Glutamatergic neuron (in vitro differentiated cells): Measurements from ENCODE around the gene EEFSEC. TPM values are rescaled to one million over a fixed set of nuclear protein-coding genes. Genes with fewer than 3 reads are reported as not detected.

Source experiments
- DNase-seq: peaks from one replicate; pipeline ENCODE4 v3.0.0; 2022
- H3K27ac Mint-ChIP-seq: one replicate; pipeline ENCODE4 v1.8.0; 2020; ENCODE audit warnings: mild to moderate bottlenecking, mixed read lengths, inconsistent platforms; ENCODE audit not compliant: unreplicated experiment
- H3K27me3 Mint-ChIP-seq: one replicate; pipeline ENCODE4 v1.8.0; 2020; ENCODE audit warnings: mild to moderate bottlenecking, moderate library complexity, mixed read lengths, inconsistent platforms; ENCODE audit not compliant: unreplicated experiment
- H3K36me3 Mint-ChIP-seq: one replicate; pipeline ENCODE4 v1.8.0; 2020; ENCODE audit warnings: mild to moderate bottlenecking, mixed read lengths, inconsistent platforms; ENCODE audit not compliant: unreplicated experiment
- H3K4me1 Mint-ChIP-seq: one replicate; pipeline ENCODE4 v1.8.0; 2020; ENCODE audit warnings: mild to moderate bottlenecking, low read depth, mixed read lengths, inconsistent platforms; ENCODE audit not compliant: unreplicated experiment
- H3K4me3 Mint-ChIP-seq: one replicate; pipeline ENCODE4 v1.8.0; 2020; ENCODE audit warnings: mild to moderate bottlenecking, mixed read lengths, inconsistent platforms; ENCODE audit not compliant: unreplicated experiment
- H3K9me3 Mint-ChIP-seq: one replicate; pipeline ENCODE4 v1.8.0; 2020; ENCODE audit warnings: mild to moderate bottlenecking, moderate library complexity, mixed read lengths, inconsistent platforms; ENCODE audit not compliant: unreplicated experiment
- CTCF ChIP-seq: fragments of 200-600 bp; sonication (generic); IDR thresholded peaks from one replicate; pipeline ENCODE4 v1.5.0; 2021; ENCODE audit not compliant: partially characterized antibody, unreplicated experiment
- long read RNA-seq: library from polyadenylated mRNA; unstranded; transcript quantifications from one replicate; pipeline ENCODE4 v2.0.0, GENCODE V29; 2020; ENCODE audit not compliant: unreplicated experiment
- total RNA-seq: library from RNA; stranded (reverse); fragmentation: NEBNext Ultra II Directional; extraction: Animal tissue kit (Norgen Biotek cat#: 25700); gene quantifications from one replicate; pipeline ENCODE4 v1.2.1, GENCODE V29; 2021; ENCODE audit not compliant: unreplicated experiment

The EEFSEC gene
- 8.3 TPM for total RNA-seq
- long read RNA-seq, transcript EEFSEC-201 (7 exons, 2,232 nt): major isoform, 7 of 13 reads
- long read RNA-seq, partial matches to known transcripts: 1 of 13 reads
- long read RNA-seq, other reads (novel, unspliced or antisense): 5 of 13 reads

- no peak for TF ChIP-seq CTCF
- Mint-ChIP-seq H3K4me3 (peak within 1 kb of the TSS; percentile 90), H3K4me1 (peaks cover 2% of the 10 kb centered on the region), H3K9me3 (peaks cover 6% of the 10 kb centered on the region), H3K27ac (no peak within 1 kb of the TSS), H3K27me3 (peaks cover 8% of the 10 kb centered on the region), H3K36me3 (peaks cover 22% of the 10 kb centered on the region)
- DNase-seq: peak; percentile 85
Observed at GRCh38 chr3:128153156-128154041, at the start of gene EEFSEC. EEFSEC (plus strand) TSS chr3:128153481; CDS start chr3:128153508, 27 bp downstream.

GRCh38 chr3:128107834-128108233 is 45.4 kb upstream of the EEFSEC start:
- no peak for DNase-seq
- H3K27ac Mint-ChIP-seq: no peak overlapping the region
- no peaks in the 10 kb centered on the region for H3K36me3 Mint-ChIP-seq
- no peak overlapping the region for H3K4me3 Mint-ChIP-seq
- H3K4me1 Mint-ChIP-seq: no peaks in the 10 kb centered on the region
- H3K27me3 Mint-ChIP-seq: no peaks in the 10 kb centered on the region
- TF ChIP-seq CTCF: no peak
- no peaks in the 10 kb centered on the region for H3K9me3 Mint-ChIP-seq

GRCh38 chr3:128111147-128111546 is 42.1 kb upstream of the EEFSEC start:
- no peaks in the 10 kb centered on the region for H3K4me1 Mint-ChIP-seq
- no peak for TF ChIP-seq CTCF

GRCh38 chr3:128112357-128112968 is 40.8 kb upstream of the EEFSEC start:
- H3K27ac Mint-ChIP-seq: no peak overlapping the region
- no peaks in the 10 kb centered on the region for H3K27me3 Mint-ChIP-seq
- TF ChIP-seq CTCF: no peak
- H3K4me3 Mint-ChIP-seq: no peak overlapping the region
- no peaks in the 10 kb centered on the region for H3K4me1 Mint-ChIP-seq
- DNase-seq: no peak
- no peaks in the 10 kb centered on the region for H3K36me3 Mint-ChIP-seq
- no peaks in the 10 kb centered on the region for H3K9me3 Mint-ChIP-seq

More at GRCh38 chr3:128111147-128111546, 42.1 kb upstream of the EEFSEC start:
- Mint-ChIP-seq H3K4me3 (no peak overlapping the region), H3K36me3 (no peaks in the 10 kb centered on the region), H3K9me3 (no peaks in the 10 kb centered on the region), H3K27ac (no peak overlapping the region), H3K27me3 (no peaks in the 10 kb centered on the region)
- DNase-seq: no peak
